ENCODE results near the gene ISL1.

The ISL1 gene

DNA sequence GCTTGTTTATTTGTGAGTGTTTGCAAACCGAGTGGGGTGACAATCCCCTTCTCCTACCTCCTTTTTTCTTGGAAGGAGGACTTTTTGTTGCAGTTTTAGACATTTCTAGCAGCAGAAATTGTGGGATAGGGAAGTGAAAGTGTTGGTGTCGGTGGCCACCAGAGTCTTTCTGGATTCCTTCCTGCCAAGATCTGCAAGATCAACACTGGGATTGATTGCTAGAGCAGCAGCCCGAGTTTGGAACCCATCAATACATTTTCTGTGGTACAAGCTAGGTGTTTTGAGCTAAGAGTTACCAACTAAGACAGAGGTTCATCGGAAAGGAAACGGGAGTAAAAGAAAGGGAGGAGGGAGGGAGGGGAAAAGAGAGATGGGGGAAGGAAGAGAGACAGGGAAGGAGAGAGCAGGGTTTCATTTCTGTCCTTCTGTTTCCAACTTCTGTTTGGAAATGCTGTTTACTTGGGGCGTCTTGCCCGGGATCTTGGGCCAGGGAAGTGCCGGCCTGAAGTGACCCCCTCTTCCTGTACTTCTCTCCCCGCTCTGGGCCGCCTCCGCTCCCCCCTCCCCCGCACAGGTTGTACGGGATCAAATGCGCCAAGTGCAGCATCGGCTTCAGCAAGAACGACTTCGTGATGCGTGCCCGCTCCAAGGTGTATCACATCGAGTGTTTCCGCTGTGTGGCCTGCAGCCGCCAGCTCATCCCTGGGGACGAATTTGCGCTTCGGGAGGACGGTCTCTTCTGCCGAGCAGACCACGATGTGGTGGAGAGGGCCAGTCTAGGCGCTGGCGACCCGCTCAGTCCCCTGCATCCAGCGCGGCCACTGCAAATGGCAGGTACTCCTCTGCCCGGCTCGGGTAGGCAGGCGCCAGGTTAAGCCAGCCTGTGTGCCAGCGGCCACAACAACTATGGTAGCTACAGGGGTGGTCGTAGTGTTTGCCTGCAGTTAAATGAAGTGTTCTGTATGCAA is 4.0 kb downstream of the ISL1 start:
- no peak for DNase-seq (ENCODE audit: low read depth)

DNA sequence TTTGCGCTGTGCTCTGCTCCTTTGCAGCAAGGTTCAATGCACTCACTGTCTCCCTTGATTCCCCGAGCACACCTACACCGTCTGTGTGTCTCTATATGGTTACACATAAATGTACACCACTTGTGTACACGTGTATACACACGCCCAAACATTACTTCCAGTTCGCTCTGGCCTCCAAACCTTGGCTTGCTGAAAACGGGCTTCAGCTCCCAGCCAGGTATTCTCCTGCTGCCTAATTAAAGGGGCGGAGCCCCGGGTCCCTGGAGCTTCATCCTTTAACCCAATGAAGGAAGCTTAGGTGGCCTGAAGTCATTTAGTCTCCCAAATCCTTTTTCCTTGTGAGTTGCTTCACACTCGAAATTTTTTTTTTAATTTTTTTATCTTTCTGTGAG is 4.6 kb downstream of the ISL1 start:
- no peak for DNase-seq (ENCODE audit: low read depth)

DNA sequence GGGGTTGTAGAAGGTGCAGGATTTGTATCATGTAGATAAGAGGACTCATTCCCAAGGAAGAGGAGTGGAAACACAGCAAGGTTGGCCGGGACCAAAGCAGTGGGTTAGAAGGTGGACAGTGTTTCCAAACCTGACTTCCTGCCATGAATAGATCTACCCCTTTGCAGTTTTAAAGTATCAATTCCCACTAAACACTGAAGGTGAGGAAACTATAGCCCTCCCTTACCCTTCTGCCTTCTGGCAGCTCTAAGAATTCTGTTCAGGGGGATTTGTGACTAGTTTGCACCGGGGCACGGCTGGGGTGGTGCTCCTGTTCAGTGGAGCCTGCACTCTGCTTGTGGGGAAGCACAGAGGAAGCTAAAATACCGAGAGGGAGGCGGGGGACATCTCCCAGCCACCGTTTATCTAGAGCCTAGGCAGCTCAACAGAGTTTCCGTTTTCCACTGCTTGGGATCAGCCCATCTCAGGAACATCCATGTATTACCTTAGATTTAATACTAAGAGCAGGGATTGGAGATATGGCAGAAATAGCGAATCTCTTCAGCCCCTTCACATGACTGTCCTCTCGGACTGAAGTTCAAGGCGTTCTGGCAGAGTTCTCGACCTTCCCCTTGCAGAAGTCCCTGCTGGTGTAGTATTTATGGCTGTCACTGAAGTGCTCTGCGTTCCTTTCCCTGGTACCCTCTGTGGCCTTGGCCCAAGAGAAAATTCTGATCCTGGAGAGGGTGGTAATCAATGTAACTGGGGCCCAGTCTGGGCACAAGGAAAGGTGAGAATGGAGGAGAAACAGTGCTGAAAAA is 5.4 kb downstream of the ISL1 start:
- DNase-seq (ENCODE audit: low read depth): no peak

DNA sequence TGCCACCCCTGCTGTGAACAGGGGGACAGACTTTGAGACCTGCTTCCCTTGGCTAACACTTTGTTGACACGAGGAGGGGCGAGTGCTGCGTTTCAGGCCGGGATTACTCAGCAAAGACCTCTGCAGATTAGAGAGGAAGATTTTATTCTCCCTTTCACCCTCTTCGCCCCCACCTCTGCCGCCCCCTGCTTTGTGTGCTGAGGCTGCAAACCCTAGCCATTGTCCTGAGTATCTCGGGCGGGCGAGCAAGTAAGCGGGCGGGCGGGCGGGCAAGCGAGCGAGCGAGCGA is 6.0 kb downstream of the ISL1 start:
- DNase-seq (ENCODE audit: low read depth): no peak

DNA sequence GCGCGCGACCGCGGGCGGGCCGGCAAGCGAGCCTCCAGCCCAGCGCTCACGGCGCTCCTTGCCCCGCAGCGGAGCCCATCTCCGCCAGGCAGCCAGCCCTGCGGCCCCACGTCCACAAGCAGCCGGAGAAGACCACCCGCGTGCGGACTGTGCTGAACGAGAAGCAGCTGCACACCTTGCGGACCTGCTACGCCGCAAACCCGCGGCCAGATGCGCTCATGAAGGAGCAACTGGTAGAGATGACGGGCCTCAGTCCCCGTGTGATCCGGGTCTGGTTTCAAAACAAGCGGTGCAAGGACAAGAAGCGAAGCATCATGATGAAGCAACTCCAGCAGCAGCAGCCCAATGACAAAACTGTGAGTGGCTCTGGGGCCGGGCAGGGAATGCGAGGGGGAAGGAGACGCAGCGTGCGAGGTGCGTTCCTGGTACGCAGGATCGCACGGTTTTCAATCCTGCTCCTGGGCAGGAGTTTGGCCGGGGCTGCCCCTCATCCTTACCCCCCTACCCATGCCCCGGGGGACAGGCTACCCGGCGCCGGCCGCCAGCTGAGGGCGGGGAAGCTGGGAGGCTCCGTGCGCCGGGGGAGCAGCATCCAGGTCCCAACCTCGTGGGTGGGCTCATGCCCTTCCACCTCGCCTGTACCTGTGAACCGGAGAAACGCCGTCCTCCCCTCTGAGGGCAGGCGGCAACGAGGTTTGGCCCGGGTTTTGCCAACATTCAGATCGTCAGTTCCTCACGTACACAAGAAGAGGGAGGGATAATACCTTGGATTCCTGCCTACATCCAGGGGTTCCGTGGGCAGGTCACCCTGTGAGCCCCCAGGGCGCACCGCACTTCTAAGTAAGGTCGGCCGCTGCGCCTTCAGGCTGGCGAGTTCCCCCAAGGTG is 6.6 kb downstream of the ISL1 start:
- no peak for DNase-seq (ENCODE audit: low read depth)

DNA sequence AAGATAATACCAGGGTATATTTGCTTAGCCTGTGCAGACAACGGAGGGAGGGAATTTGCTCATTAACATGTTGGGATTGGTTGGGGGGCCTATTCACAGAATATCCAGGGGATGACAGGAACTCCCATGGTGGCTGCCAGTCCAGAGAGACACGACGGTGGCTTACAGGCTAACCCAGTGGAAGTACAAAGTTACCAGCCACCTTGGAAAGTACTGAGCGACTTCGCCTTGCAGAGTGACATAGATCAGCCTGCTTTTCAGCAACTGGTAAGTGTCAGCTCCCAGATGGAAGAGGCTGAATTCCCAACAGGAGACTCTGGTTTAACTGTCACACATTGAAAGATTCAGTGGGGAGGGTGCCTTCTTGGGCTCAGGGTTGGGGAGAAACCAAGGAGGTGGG is 7.9 kb downstream of the ISL1 start:
- DNase-seq (ENCODE audit: low read depth): no peak

DNA sequence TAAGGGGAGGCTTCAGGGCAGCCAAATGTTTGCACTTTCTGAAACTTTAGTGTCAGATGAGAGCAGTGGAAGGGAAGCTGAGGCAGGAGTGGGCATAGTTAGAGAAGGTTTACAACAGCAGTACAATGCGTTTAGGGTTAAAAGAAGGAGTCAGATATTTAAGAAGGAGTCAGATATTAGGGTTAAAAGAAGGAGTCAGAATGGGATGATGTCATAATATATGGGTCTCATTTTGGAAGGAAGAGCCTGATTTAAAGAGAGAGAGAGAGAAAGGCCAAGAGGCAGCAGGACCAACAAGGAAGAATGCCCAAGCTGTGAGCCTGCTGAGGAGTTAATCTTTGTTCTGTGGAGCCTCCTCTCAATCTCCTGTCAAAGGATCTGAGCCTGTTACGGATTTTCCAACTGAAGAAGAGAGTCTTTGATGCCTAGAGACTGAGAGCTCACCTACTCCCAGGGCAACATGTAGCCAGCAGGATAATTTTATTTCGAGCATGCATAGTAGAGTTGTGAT is 9.5 kb downstream of the ISL1 start:
- DNase-seq (ENCODE audit: low read depth): no peak

DNA sequence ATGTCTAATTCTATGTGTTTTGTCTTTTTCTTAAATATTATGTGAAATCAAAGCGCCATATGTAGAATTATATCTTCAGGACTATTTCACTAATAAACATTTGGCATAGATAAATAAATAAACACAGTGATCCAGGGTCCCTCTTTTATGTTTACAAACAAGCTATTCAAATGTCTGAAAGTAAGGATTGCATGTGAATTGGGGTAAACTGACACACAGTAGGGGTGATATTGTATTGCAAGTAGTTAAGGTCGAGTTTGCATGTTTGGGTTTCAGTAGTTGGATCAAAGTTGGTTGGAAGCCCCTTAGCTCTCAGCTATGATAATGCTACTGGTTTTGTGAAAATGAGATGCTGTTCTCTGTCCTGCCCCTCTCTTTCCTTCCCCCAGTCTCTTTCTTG is 11.4 kb downstream of the ISL1 start:
- no peak for DNase-seq (ENCODE audit: low read depth)

DNA sequence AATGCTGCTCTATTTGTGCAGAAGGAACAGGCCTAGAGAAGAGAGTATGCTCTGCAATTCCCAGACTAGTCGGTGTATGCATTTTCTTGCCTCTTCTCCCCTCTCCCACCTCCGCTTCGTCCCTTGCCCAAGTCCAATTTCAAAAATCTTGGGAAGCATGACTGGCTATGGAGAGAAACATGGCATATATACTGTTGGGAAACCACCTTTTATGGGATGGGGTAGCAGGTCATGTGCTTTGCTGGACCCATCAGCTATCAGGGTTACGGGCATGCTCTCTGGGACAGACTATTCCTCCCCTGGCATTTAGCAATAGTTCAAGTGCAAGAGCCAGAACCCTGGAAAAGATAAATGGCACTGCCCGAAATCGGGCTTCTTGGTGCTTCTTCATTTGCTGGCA is 12.0 kb downstream of the ISL1 start:
- DNase-seq (ENCODE audit: low read depth): no peak

DNA sequence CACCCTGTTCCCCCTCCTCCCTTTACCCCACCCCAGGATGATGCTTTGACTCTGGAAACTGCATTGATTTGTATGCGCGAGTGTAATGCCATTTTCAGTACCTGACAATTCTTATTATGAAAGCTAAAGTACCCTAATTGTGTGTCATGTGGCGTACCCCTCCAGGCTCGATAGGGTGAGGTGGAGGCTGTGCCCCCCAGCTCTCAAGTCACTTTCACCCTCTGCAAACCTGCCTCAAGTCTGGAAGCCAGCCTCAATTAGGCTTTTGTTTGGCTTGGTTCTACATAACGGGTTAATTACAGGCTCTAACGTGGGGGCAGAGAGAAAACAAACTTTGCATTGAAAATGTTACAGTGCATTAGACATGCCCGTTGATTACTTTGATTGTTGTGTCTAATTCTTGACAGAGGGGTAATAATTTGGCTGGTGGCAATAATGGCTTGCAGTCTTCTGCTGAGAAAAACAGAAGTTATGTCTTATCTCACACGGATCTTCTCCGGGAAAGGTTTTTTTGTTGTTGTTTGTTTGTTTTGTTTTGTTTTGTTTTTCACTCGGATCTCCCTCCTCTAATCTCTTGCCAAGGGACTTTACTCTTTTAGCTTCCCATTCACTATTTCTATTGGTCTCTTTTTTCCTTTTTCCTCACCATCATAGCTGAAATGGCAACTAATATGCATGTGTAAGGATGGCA is 12.6 kb downstream of the ISL1 start:
- DNase-seq (ENCODE audit: low read depth): no peak

DNA sequence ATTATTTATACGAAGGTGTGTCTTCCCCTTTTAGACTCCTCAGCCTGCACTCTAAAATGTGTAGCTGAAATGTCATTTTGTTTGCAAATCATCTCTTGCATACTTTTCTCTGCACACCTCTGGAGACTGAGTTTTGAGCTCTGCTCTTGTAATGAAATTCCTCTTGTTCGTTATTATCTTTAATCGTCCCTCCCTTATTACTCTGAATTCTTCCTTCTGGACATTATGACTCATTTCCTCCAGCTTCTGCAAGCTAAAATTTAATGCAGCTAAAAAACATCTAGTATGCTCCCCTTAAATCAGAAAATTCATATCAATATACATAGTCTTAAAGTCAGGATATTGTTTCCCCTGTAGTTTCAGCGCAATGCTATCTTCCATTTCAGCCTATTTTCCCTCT is 13.5 kb downstream of the ISL1 start:
- DNase-seq (ENCODE audit: low read depth): no peak

DNA sequence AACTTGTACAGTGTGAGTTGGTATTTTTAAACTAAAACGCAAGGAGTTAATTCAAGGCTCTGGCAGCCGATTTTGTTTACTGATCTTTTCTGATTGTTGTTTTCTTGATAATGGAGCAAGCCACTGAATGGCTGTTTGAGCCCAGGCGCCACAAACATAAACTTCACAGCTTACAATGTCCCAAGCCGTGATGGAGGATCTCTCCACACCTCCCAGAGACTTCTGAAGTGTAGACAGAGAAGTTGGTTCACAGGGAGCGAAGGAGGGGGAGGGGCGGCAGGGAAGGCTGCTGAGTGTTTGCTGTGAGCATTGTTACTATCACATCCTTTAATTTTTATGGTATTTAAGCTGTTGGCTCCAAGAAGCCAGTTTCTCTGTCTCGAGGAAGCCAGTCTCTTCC is 14.7 kb downstream of the ISL1 start:
- no peak for DNase-seq (ENCODE audit: low read depth)

DNA sequence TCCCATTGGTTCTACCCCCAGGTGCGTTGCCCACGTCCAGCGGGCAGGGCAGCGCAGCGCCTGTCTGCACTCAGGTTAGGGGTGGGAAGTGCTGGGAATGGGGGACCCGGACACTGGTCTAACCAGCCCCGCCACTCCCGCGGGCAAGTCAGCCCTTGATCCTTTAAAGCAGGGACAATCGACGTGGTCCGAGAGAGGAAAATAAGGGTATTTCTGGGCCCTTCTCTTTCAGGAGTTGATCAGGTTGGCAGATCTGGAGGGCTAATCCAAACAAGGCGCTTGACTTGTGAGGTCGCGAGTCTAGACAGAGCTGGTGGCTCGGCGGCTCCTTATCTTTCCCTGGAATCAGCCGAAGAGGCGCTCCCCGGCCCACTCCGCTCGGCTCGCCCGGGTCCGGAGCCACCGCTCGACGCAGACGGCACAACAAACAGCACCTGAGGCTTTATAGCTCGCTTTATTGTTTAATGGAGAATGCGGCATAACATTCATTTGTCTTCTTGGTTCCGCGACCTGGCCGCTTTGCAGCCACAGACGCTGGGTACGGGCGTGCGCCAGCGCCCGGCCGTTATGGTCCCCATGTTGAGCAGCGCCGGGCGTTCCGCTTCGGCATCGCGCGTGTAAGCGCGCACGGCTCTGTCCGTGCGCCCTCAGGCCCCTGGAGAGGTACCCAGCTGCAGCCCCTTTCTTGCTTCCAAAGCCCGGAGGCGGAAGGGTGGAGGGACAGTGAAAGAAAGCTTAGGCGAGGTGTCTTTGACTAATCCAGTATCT is 15.8 kb downstream of the ISL1 start:
- DNase-seq (ENCODE audit: low read depth): no peak

DNA sequence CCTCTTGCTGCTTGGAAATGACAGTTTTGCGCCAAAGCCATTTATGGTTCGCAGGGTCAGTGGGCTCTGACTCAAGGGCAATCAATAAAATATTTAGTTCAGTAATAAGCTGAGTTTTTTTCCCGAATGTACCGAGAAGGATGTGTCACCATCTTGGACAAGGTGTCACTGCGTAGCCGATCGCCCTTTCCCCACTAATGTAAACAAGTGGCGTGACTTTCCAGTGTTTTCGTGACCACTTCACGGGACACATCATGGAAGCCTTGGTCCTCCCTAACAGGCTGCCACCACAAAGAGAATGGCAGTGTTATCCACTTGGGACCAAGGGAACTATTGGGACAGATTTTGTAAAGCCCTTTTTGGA is 16.4 kb downstream of the ISL1 start:
- DNase-seq (ENCODE audit: low read depth): no peak

DNA sequence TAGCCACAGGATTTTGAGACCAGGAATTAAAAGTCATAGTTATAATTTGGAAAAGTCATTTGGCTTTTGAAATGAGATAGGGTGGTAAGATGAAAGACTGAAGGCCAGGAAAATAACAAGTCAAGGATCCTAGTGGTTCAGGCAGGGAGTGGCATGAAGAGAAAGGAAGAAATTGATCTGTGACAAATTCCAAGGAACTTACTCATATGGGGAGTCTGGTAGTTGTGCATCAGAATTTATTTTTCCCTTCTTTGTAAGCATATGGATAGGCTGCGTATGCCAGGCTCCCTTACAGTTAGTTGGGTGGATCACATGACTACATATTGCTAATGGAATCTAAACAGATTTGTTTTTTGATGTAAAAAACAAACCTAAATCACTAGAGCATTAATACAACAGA is 21.0 kb downstream of the ISL1 start:
- no peak for DNase-seq (ENCODE audit: low read depth)

DNA sequence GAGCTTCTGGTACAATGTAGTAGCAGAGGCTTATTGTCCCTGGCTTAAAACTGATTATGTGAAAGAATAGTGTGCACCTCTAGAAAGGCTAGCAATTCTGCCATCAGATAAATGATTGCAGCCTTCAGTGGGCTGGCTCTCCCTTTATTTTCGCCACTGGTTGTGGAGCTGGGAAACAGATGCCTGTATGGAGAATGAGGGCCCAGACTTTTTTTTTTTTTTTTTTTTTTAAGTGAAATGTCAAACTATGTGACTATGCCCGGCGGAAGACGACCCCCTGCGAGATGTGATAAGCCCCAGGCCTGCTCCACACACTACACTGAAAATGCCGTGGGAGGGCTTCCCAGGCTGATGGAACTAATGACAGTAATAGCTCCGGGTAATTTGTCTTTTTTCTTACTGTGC is 28.7 kb downstream of the ISL1 start:
- DNase-seq (ENCODE audit: low read depth): no peak

DNA sequence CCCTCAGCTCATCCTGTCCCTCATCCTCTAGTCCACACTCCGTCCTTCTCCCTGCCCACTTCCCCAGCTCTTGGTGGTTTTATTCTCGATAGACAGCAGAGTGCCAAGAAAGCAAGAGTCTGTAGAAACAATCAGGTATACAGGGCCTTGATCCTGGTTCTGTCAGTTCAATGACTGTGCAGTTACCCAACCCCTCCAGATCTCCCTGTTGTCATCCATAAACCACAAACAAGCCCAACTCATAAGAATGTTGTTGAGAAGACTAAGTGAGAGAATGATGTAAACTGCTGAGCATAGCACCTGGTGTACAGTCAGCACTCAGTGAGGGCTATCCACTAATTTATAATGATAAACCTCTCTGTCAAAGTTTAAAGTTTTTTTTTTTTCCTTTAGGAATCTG is 31.3 kb downstream of the ISL1 start:
- DNase-seq (ENCODE audit: low read depth): no peak

DNA sequence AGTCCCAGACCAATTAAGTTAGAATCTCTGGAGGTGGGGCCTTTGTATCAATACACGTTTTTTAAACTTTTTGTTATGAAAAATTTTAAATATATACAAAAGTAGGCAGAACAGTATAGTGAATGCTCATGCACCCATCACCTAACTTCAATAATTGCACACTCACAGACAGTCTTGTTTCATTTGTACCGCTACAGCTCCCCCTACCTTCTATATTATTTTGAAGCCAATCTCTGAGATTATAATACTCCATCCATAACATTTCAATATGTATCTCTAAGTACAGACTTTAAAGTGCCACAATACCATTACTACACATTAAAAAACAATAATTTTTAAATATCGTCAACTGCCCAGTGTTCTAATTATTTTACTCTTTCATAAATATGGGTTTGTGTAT is 32.9 kb downstream of the ISL1 start:
- DNase-seq (ENCODE audit: low read depth): no peak

DNA sequence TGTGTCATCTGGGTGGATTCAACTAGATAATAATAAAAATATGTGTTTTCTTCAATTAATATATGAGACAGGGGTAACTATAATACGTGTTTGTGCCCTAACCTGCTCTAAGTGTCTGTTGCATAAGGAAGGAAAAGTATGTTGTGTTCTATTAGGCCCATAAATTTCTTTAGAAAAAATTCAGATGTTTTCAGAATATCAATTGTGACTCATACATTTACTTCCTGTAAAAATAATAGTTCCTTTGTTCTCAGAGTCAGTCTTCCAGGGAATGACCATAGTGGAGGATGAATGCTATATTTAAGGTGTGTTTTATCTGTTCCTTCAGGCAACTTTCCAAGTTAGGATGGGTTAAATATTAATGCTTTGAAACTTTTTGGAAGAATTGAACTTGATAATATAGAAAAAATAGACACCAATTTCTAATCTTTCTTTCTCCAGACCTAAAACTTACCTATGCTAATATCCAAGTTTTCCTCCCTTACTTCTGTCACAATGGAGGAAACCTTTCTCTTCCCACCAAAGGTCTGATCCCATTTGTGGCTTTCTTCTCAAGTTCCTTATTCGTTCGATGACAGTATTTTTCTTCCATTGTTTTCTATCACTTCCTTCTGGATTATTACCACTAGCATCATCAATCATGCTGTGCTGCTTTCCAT is 49.9 kb downstream of the ISL1 start:
- DNase-seq (ENCODE audit: low read depth): no peak

DNA sequence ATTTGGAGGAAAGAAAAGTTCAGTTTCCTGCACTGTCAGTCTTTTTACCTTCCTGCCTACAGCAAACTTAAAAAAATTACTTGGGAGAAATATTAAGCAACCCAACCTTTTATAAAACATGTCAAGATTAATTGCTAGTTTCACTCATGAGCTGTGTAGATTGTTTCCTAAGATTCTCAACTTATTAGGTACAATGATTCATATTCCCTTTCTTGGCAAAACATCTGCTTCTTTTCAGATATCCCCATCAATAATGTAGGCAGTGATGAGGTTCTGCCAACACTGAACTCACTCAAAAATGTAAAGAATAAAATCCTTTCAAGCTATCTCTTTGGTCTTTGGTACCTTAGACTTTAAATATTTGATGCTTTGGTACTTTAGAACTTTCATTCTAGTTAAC is 56.0 kb downstream of the ISL1 start:
- no peak for DNase-seq (ENCODE audit: low read depth)
